Limb (tissue), 2 donors: ENCODE data around the gene TMBIM6.

Experiments
- DNase-seq, 2 donors: peaks; one replicate each; pipeline ENCODE4 v3.0.0-alpha.2; 2016; ENCODE audit errors: extremely low spot score in 2 of 2

The TMBIM6 gene

GRCh38 chr12:49796606-49797448 lies 55.5 kb downstream of the TMBIM6 start:
- no peak for DNase-seq

- DNase-seq, result no peak
Observed at GRCh38 chr12:49797449-49797776, 56.1 kb downstream of the TMBIM6 start.

- DNase-seq, result no peak
Observed at GRCh38 chr12:49798248-49798647, 56.9 kb downstream of the TMBIM6 start.

- no peak for DNase-seq
Observed at GRCh38 chr12:49798934-49799333, 57.6 kb downstream of the TMBIM6 start.

- no peak for DNase-seq
Observed at GRCh38 chr12:49800421-49801140, 59.2 kb downstream of the TMBIM6 start.

GRCh38 chr12:49801141-49802063 lies 60.0 kb downstream of the TMBIM6 start:
- no peak for DNase-seq

GRCh38 chr12:49803693-49804450 lies 62.5 kb downstream of the TMBIM6 start:
- no peak for DNase-seq

- DNase-seq, result no peak
Observed at GRCh38 chr12:49804821-49805220, 63.5 kb downstream of the TMBIM6 start.

- DNase-seq, result no peak
Observed at GRCh38 chr12:49805409-49805808, 64.1 kb downstream of the TMBIM6 start.

GRCh38 chr12:49806321-49806813 lies 65.0 kb downstream of the TMBIM6 start:
- DNase-seq, result no peak

GRCh38 chr12:49806877-49807276 lies 65.5 kb downstream of the TMBIM6 start:
- DNase-seq, result no peak

- DNase-seq, result no peak
Observed at GRCh38 chr12:49807991-49808580, 66.7 kb downstream of the TMBIM6 start.

- DNase-seq, result peak; percentile 40 to 69
Observed at GRCh38 chr12:49808686-49809380, 67.5 kb downstream of the TMBIM6 start.

- peak; percentile 75 to 80 for DNase-seq
Observed at GRCh38 chr12:49809381-49809905, 68.1 kb downstream of the TMBIM6 start.

GRCh38 chr12:49809906-49810389 lies 68.6 kb downstream of the TMBIM6 start:
- peak; percentile 42 to 59 for DNase-seq

- DNase-seq, result no peak
Observed at GRCh38 chr12:49811136-49811535, 69.8 kb downstream of the TMBIM6 start.

GRCh38 chr12:49811961-49812401 lies 70.6 kb downstream of the TMBIM6 start:
- DNase-seq, result no peak

GRCh38 chr12:49813131-49813530 lies 71.8 kb downstream of the TMBIM6 start:
- no peak for DNase-seq
